D341Med (cell line): ENCODE data around the gene FBXO24.
A peak's percentile ranks its signal among the peaks of the same experiment; 100 is the strongest.
"Not testable (repeated sequence)": the region's sequence is repeated elsewhere in the genome, so short reads cannot be mapped to it uniquely, and the experiment has no call there.

Experiments
- DNase-seq: peaks from one replicate; pipeline ENCODE4 v3.0.0; 2012; ENCODE audit warnings: low spot score

Gene FBXO24

GRCh38 chr7:100586266-100587025, at the start of gene FBXO24:
Gene FBXO24 (plus strand): TSS chr7:100586328. CDS start chr7:100586626, 298 bp downstream.
- DNase-seq, result peak; percentile 98

DNA sequence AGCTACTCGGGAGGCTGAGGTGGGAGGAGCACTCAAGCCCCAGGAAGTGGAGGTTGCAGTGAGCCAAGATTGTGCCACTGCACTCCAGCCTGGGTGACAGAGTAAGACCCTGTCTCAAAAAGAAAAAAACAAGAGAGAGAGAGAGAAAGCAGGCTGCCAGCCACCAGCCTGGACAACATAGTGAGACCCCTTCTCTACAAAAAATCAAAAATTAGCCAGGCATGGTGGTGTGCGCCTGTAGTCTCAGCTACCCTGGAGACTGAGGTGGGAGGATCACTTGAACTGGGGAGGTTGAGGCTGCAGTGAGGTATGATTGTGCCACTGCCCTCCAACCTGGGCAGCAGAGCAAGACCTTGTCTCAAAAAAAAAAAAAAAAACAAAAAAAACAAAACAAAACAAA, 49.4 kb upstream of the FBXO24 start:
- not testable (repeated sequence) for DNase-seq

DNA sequence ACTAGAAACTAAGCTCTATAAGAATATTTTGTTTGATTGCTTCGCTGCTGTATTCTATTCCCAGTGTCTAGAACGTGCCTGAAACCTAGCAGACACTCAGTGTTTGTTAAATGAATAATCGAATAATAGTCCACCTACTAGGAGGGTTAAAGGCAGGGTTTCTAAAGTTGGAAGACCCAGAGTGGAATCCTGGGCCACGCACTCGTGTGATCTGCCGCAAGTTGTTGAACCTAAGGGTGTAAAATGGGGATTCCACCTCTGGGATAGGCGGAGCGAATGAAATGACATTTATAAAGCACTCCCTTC, 47.8 kb upstream of the FBXO24 start:
- DNase-seq, result no peak

DNA sequence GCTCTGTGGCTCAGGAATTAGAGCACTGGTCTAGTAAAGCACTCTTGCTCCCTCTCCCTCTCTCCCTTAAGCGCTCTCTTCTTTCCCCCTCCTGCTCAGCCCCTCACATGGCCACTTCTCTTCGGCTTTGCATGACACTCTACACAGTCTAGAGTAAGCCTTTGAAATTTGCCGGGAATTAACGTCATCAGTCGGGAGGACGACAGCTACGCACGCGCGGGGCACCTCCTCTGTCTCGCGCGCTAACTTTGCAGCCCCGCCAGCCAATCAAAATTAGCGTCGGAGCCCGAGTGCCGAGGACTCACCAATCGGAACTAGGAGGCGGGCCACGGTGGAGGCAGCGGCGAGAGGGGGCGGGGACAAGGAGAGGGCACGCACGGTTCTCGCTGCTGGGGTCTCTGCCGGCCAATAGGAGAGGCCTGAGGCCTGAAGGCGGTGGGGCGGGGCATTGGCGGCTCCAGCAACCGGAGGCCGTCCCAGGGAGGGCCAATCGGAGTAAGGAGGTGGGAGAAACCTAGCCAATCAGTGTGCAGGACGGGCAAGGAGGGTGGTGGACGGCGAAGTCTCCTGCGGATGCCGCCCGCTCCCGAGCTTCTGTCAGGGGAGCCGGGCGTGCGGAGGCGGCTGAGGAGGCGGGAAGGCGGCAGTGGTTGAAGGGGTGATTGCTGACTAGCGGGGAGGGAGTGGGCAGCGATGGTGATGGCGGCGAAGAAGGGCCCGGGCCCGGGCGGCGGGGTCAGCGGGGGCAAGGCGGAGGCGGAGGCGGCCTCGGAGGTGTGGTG, 47.3 kb upstream of the FBXO24 start, which contains the start of gene AGFG2:
Gene AGFG2, plus strand, starts transcription at position 550 of the 782 bp plus-strand sequence. Its CDS starts 144 bp downstream, at position 694.
- peak; percentile 99 for DNase-seq

DNA sequence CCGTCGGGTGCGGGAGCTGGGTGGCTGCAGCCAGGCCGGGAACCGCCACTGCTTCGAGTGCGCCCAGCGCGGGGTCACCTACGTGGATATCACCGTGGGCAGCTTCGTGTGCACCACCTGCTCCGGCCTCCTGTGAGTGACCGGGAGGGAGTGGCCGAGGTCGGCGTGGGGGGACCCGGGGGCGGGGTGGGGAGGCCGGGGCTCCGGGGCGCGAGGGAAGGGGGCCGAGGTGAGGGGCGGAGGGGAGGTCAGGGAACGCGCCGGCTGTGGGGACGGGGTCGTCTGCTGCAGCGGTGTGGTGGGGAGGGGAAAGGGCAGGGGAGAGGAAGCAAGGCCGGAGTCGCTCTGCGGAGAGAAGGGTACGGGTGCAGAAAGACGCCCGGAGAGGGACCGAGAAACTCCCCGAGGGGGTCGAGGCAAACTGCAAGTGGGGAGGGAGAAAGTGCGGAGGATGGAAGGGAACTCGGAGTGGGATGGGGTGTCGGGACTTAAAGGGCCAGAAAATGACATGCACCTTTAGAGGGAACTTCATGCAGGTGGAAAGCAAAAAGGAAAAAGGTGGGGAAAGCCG, 46.6 kb upstream of the FBXO24 start:
- no peak for DNase-seq

GRCh38 chr7:100540073-100540723, 45.9 kb upstream of the FBXO24 start:
- DNase-seq, result no peak

- DNase-seq, result not testable (repeated sequence)
Measured at GRCh38 chr7:100541309-100541708, 44.8 kb upstream of the FBXO24 start.

DNA sequence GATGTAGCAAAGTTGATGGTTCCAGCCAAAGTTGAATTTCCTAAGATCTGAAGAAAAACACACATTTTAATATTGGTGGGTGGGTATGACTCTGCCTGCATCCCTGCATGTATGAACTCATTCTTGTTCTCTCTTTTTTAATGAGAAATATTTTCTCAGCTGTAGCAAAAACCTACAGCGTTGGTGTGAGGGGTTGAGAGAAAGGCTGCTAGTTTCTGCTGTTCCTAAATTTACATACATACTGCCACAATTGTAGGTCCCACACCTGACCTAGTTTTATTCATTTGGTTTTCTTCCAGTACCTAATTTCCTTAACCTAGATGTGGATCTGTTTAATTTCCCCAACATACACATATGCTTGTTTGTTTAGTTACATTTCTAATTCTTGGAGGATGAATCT, 42.5 kb upstream of the FBXO24 start:
- no peak for DNase-seq

DNA sequence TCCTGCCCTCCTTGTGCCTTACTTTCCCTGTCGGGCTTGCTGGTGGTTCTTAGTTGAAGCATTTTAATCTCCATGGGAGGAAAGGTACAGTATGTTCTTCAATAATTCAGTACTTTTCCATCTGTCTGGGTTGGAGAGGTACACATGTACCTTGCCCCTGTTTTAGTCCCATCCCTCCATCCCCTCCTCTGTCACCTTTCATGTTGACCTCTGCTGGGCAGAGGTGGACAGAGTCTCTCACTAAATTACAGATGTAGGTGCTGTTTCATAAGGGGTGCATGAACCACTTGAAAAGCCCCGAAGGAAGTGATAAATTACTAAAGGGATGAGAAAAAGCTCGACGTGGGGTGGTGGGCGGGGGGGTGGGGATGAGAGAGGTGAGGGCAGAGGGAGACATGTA, 41.7 kb upstream of the FBXO24 start:
- no peak for DNase-seq

- DNase-seq, result no peak
Measured at GRCh38 chr7:100544967-100545359, 41.2 kb upstream of the FBXO24 start.

GRCh38 chr7:100545360-100546128, 40.6 kb upstream of the FBXO24 start:
- DNase-seq, result no peak

- DNase-seq, result no peak
Measured at GRCh38 chr7:100546129-100546925, 39.8 kb upstream of the FBXO24 start.

DNA sequence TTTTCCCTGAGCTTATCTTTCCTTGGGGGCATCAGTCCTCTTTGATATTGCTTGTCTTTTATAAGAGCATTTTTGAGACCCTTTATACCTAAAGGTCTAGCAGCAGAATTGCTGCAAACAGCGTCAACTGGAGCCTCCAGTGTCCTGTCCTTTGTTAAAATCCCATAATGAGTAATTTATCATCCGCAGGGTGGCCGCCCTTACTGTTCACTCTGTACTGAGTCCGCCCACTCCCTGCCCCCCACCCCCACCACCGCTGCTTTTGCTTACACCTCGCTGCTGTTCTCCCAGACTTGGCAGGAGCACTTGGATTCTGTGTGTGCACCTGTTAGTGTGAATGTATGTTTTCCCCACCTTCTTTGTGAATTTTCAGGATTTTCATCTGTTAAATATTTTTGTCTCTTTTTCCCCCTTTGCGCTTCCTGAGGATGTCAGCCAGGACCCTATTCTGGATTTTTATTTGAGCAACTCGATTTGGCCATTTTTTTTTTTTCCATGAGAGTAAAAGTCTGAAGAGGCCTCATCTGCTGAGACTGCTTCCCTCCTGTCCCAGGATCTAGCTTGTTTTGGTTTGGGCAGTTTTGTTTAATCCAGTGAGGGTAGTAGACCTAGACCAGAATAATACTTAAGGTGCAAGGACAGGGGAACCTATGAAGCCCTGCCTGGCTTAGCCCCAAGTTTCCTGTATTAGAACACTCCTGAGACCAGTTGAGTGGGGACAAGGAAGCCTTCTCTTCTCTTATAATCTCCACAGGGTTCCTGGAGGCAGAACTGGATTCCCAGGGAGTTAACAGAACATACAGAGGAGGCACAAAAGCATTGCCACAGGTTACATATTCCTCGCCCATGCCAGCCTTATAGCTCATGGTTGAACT, 39.0 kb upstream of the FBXO24 start:
- no peak for DNase-seq

GRCh38 chr7:100547872-100548271, 38.3 kb upstream of the FBXO24 start:
- no peak for DNase-seq

DNA sequence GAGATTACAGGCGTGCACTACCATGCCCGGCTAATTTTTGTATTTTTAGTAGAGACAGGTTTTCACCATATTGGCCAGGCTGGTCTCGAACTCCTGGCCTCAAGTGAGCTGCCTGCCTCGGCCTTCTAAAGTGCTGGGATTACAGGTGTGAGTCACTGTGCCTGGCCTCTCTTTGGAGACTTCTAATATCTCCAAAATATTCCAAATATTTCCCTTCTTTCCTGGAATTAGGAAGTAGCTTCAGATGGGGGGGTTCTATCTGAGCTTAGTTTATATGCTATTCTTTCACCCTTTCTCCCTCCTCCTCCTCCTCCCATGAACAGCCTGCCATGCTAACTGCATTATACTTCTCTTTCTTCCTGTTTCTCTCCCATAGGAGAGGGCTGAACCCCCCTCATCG, 37.7 kb upstream of the FBXO24 start:
- DNase-seq, result not testable (repeated sequence)

DNA sequence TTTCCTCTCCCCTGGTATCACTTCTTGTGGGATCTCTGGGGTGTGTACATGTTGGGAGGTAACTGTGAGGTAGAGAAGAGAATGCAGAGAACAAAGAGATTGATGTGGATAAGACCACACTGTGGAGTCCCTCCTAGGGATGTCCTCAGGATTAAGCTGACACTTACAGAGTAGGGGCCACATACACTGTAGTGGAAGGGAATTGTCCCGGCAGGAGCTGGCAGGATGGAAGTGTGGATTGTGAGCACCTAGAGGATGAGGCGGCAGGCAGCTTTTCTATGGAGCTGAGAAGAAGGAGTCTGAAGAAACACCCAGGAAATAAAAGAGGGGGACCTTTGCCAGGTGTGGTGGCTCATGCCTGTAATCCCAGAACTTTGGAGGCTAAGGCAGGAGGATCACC, 33.6 kb upstream of the FBXO24 start:
- no peak for DNase-seq

- no peak for DNase-seq
Measured at GRCh38 chr7:100553032-100553431, 33.1 kb upstream of the FBXO24 start.

- no peak for DNase-seq
Measured at GRCh38 chr7:100555701-100556100, 30.4 kb upstream of the FBXO24 start.

GRCh38 chr7:100556541-100556940, 29.6 kb upstream of the FBXO24 start:
- DNase-seq, result no peak

DNA sequence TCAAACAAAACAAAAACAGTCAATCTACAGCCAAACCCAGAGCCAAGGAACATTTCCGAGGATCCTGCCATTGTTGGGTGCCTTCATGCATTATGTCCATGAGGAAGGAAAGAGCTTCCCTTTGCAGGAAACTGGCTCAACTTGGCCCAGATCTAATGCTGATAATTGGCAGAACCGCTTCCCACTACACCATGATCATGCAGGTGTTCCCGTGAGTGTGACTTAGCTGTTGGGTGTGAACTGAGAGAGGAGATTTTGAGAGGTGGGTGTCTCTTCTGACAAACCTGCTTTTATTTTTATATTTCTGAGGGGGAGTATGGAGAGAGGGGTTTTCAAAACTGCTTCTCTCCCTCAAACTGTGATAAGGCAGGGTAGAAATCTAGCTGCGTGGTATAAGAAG, 27.0 kb upstream of the FBXO24 start:
- DNase-seq, result no peak
